Left ventricle myocardium inferior (tissue), 1 donor: ENCODE measurements around the gene TMEM114. TPM values are rescaled to one million over a fixed set of nuclear protein-coding genes. Genes with fewer than 3 reads are reported as not detected.

Experiments
- DNase-seq: peaks from one replicate; pipeline ENCODE4 v3.0.0-alpha.2; 2020
- H3K27ac ChIP-seq: fragments of 200-600 bp; replicated peaks from 2 replicates; pipeline ENCODE4 v1.8.0; 2021
- H3K27me3 ChIP-seq: fragments of 200-600 bp; 2 replicates; pipeline ENCODE4 v1.8.0; 2021; ENCODE audit warnings: low read depth
- H3K36me3 ChIP-seq: fragments of 200-600 bp; 2 replicates; pipeline ENCODE4 v1.8.0; 2021
- H3K4me1 ChIP-seq: fragments of 200-600 bp; 2 replicates; pipeline ENCODE4 v1.8.0; 2021
- H3K4me3 ChIP-seq: fragments of 200-600 bp; 2 replicates; pipeline ENCODE4 v1.8.0; 2021; ENCODE audit warnings: mild to moderate bottlenecking, moderate library complexity
- H3K9me3 ChIP-seq: fragments of 200-600 bp; replicated peaks from 2 replicates; pipeline ENCODE4 v1.8.0; 2021
- CTCF ChIP-seq: fragments of 200-600 bp; IDR thresholded peaks from 2 replicates; pipeline ENCODE4 v1.8.0; 2021; ENCODE audit warnings: antibody characterized with exemption, mild to moderate bottlenecking, borderline replicate concordance
- intact Hi-C: fragments of 100-400 bp; cut with micrococcal nuclease; formaldehyde crosslinking; loops from one replicate; pipeline ENCODE4 v1.11.0; 2022
- total RNA-seq: library from RNA; stranded (reverse); fragmentation: NEBNext Ultra II Directional; extraction: Animal tissue kit (Norgen Biotek cat#: 25700); gene quantifications from one replicate; pipeline ENCODE4 v1.2.1, GENCODE V29; 2021
- donor health status: DM: no; HTN: yes; CAD: no; lungs with severe emphysema.

TMEM114 gene
- total RNA-seq, 1 donor from 2014 or later: not detected

GRCh38 chr16:8561496-8561895 is 28.8 kb downstream of the TMEM114 start:
- no peak overlapping the region for H3K27ac ChIP-seq
- H3K36me3 ChIP-seq: no peaks in the 10 kb centered on the region
- intact Hi-C loops: loop anchor here (10.0 kb wide), 1 partner anchor 443 kb away; no protein-coding TSS in a partner anchor
- H3K9me3 ChIP-seq: no peaks in the 10 kb centered on the region
- no peak overlapping the region for H3K4me3 ChIP-seq
- H3K4me1 ChIP-seq: no peaks in the 10 kb centered on the region
- no peak for TF ChIP-seq CTCF
- no peak for DNase-seq
- H3K27me3 ChIP-seq: peaks cover 36% of the 10 kb centered on the region

- no peak for DNase-seq
- H3K4me1 ChIP-seq: no peaks in the 10 kb centered on the region
- no peak overlapping the region for H3K27ac ChIP-seq
- TF ChIP-seq CTCF: no peak
- intact Hi-C loops: no loop called here
- peaks cover 97% of the 10 kb centered on the region for H3K27me3 ChIP-seq
- no peaks in the 10 kb centered on the region for H3K36me3 ChIP-seq
- H3K4me3 ChIP-seq: no peak overlapping the region
- no peaks in the 10 kb centered on the region for H3K9me3 ChIP-seq
Observed at GRCh38 chr16:8555400-8555799, 34.9 kb downstream of the TMEM114 start.

- intact Hi-C loops: no loop called here
- no peak overlapping the region for H3K27ac ChIP-seq
Observed at GRCh38 chr16:8554881-8555280, 35.4 kb downstream of the TMEM114 start.

DNA sequence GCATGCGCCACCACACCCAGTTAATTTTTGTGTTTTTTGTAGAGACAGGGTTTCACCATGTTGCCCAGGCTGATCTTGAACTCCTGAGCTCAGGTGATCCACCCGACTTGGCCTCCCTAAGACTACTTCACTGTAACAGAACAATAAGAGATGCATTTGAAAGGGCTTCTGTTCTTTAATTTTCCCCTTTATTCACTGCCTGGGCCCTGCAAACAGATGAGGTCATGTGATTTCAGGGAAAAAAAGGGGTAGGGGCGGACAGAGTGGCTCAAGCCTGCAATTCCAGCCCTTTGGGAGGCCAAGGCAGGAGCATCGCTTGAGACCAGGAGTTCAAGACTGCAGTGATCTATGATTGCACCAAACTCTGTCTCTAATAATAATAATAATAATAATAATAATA is 36.3 kb downstream of the TMEM114 start:
- intact Hi-C loops: no loop called here
- no peak for TF ChIP-seq CTCF
- no peak overlapping the region for H3K27ac ChIP-seq
- H3K9me3 ChIP-seq: no peaks in the 10 kb centered on the region
- no peak for DNase-seq
- H3K27me3 ChIP-seq: peaks cover 98% of the 10 kb centered on the region
- no peak overlapping the region for H3K4me3 ChIP-seq
- no peaks in the 10 kb centered on the region for H3K4me1 ChIP-seq
- no peaks in the 10 kb centered on the region for H3K36me3 ChIP-seq

More at GRCh38 chr16:8554881-8555280, 35.4 kb downstream of the TMEM114 start:
- H3K4me1 ChIP-seq: no peaks in the 10 kb centered on the region
- no peak for DNase-seq
- H3K9me3 ChIP-seq: no peaks in the 10 kb centered on the region
- H3K4me3 ChIP-seq: no peak overlapping the region
- H3K27me3 ChIP-seq: peaks cover 98% of the 10 kb centered on the region
- TF ChIP-seq CTCF: no peak
- H3K36me3 ChIP-seq: no peaks in the 10 kb centered on the region

GRCh38 chr16:8552487-8553221 is 37.7 kb downstream of the TMEM114 start:
- H3K4me1 ChIP-seq: no peaks in the 10 kb centered on the region
- H3K36me3 ChIP-seq: no peaks in the 10 kb centered on the region
- no peaks in the 10 kb centered on the region for H3K9me3 ChIP-seq
- no peak overlapping the region for H3K4me3 ChIP-seq
- no peak overlapping the region for H3K27ac ChIP-seq
- no peak for TF ChIP-seq CTCF
- no peak for DNase-seq
- intact Hi-C loops: no loop called here
- peaks cover 100% of the 10 kb centered on the region for H3K27me3 ChIP-seq
